ENCODE data around the gene OLFM3.

- TF ChIP-seq CTCF (IDR thresholded peaks at IDR 0.05; ENCODE audit: extremely low read depth in 1 of 2, insufficient read depth in 1 of 2, low read depth in 1 of 2, low read length in 2 of 2) (no peak), EZH2 (IDR thresholded peaks at IDR 0.05; ENCODE audit: borderline replicate concordance, low read depth, low read length, severe bottlenecking) (no peak), FOS (IDR thresholded peaks at IDR 0.05; ENCODE audit: borderline replicate concordance, insufficient read depth, low read length) (no peak), POLR2AphosphoS5 (IDR thresholded peaks at IDR 0.05; ENCODE audit: insufficient read depth, low read depth, low read length) (no peak), POLR2A (IDR thresholded peaks at IDR 0.05; ENCODE audit: low read depth, low read length) (no peak), MYC (IDR thresholded peaks at IDR 0.05; ENCODE audit: low read depth, low read length) (no peak), JUN (IDR thresholded peaks at IDR 0.05; ENCODE audit: borderline replicate concordance, insufficient read depth, insufficient read length, low read depth) (no peak)
Observed at GRCh38 chr1:101798417-101798816, 198.3 kb downstream of the OLFM3 start.

All from endothelial cell of umbilical vein (primary cell).